H1 (cell line): ENCODE data around the gene LYVE1. TPM values are rescaled to one million over a fixed set of nuclear protein-coding genes. Genes with fewer than 3 reads are reported as not detected.

Experiments
- BACH1 ChIP-seq: IDR thresholded peaks from 2 replicates; pipeline ENCODE4 v1.6.1; 2012; ENCODE audit warnings: low read length, improper control_type of control experiment
- KDM1A ChIP-seq: fragments of 200-600, 300-600 bp; sonication (generic); IDR thresholded peaks from 2 replicates; pipeline ENCODE4 v1.7.1; 2016; ENCODE audit warnings: mild to moderate bottlenecking, low read length, borderline replicate concordance
- KDM5A ChIP-seq: fragments of 200-600 bp; IDR thresholded peaks from 2 replicates; pipeline ENCODE4 v1.7.1; 2012; ENCODE audit warnings: mild to moderate bottlenecking, low read length, inconsistent platforms, mixed read lengths
- TAF1 ChIP-seq: IDR thresholded peaks from 2 replicates; pipeline ENCODE4 v1.6.1; 2011; ENCODE audit warnings: mild to moderate bottlenecking, low read depth, low read length
- TBP ChIP-seq: IDR thresholded peaks from 2 replicates; pipeline ENCODE4 v1.6.1; 2011; ENCODE audit warnings: low read depth, low read length, improper control_type of control experiment
- TEAD4 ChIP-seq: IDR thresholded peaks from 2 replicates; pipeline ENCODE4 v1.6.1; 2012; ENCODE audit warnings: low read depth, low read length, inconsistent platforms, mixed read lengths
- YY1 ChIP-seq: IDR thresholded peaks from 2 replicates; pipeline ENCODE4 v1.6.1; 2011; ENCODE audit warnings: low read depth, mild to moderate bottlenecking, low read length
- polyA plus RNA-seq, 7 experiments: library from polyadenylated mRNA; depleted of rRNA in 3 of 7; stranded (reverse) in 5 of 7; unstranded in 2 of 7; fragments of >200 nt in 5 of 7; fragments of 200-250 nt in 2 of 7; gene quantifications; 1 replicate in 5 of 7; 2 replicates in 1 of 7; 4 replicates in 1 of 7; pipeline versions ENCODE4 v1.2.1 to v1.2.3, GENCODE V29; 2011 to 2013; ENCODE audit warnings: missing spikeins in 2 of 7, mixed read lengths in 2 of 7
- total RNA-seq: library from RNA; stranded (reverse); fragmentation: NEBNext Ultra II Directional; extraction: Animal tissue kit (Norgen Biotek cat#: 25700); gene quantifications from 2 replicates; pipeline ENCODE4 v1.2.1, GENCODE V29; 2021
- TF ChIP-seq, protein P1 (sequence below): IDR thresholded peaks from 2 replicates; pipeline ENCODE4 v1.6.1; 2011; ENCODE audit warnings: low read length, improper control_type of control experiment

LYVE1 gene
- total and polyA plus RNA-seq, 2 of the 8 experiments (the other 6 are each of a cell fraction or from before 2014, with no cell fraction given): 0.09 TPM; not detected in 1

DNA sequence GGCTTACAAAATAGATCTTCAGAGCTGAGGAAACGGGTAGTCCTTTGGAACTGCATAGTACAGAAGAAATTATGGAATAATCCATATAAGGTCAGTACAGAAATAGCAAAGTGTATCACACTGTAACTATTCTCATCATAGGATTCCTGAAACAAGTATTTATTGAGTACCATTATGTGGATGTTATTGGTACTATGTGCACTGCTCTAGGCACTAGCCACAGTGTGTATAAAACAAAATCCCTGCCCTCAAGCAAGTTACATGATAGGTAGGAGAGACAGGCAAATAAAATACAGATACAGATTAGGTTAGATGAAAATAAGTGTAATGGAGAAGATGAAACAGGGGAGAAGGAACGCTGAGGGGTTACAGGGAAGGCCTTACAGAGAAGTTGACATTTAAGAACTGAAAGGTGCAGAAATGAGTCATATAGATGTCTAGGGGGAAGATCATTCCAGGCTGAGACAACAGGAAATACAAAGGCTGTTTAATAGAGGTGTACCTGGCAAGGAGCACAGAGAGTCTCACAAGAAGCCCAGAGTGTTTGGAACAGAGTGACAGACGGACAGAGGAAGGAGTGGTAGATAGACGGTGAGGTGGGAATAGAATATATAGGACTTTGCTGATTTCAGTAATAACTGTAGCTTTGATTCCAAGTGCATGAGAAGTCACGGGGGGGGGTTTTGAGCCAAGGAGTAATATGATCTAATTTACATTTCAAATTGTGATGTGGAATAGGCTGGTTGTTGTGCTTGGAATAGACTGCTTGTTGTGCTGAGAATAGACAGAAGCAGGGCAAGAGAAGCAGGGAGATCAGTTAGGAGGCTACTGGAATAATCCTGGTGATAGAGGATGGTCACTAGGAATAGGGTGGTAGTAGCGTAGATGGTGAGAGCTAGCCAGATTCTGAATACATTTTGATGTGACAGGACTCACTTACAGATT lies 41.2 kb downstream of the LYVE1 start (continued):
- TF ChIP-seq KDM1A (no peak), BACH1 (no peak), TAF1 (no peak), YY1 (no peak), KDM5A (no peak), TEAD4 (no peak), TBP (no peak)
- TF ChIP-seq, protein P1, sequence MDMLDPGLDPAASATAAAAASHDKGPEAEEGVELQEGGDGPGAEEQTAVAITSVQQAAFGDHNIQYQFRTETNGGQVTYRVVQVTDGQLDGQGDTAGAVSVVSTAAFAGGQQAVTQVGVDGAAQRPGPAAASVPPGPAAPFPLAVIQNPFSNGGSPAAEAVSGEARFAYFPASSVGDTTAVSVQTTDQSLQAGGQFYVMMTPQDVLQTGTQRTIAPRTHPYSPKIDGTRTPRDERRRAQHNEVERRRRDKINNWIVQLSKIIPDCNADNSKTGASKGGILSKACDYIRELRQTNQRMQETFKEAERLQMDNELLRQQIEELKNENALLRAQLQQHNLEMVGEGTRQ: no peak
